RWPE2 (cell line): Measurements from ENCODE around the gene C16orf90.

Experiments
- ATAC-seq: fragments of 200-7000 bp; cut with Tn5 transposase; 3 replicates; pipeline ENCODE4 v1.9.1; 2021; ENCODE audit warnings: low read depth
- DNase-seq: peaks from one replicate; pipeline ENCODE4 v3.0.0-alpha.2; 2020; ENCODE audit warnings: low spot score
- H3K27ac ChIP-seq: fragments of 450-650 bp; 2 replicates; pipeline ENCODE4 v1.5.1; 2017; ENCODE audit warnings: mild to moderate bottlenecking; ENCODE audit not compliant: poor library complexity, severe bottlenecking
- H3K27me3 ChIP-seq: fragments of 250-450 bp; sonication (Bioruptor Pico); 2 replicates; pipeline ENCODE4 v1.5.1; 2021; ENCODE audit warnings: mild to moderate bottlenecking, moderate library complexity; ENCODE audit not compliant: insufficient read depth, poor library complexity, severe bottlenecking
- H3K36me3 ChIP-seq: fragments of 250-450 bp; sonication (Bioruptor Pico); 2 replicates; pipeline ENCODE4 v1.5.1; 2020; ENCODE audit warnings: low read depth, mild to moderate bottlenecking, moderate library complexity
- H3K4me1 ChIP-seq: fragments of 250-450 bp; sonication (Bioruptor Pico); 2 replicates; pipeline ENCODE4 v1.5.1; 2021; ENCODE audit warnings: mild to moderate bottlenecking, moderate library complexity; ENCODE audit not compliant: insufficient read depth, poor library complexity, severe bottlenecking
- H3K4me3 ChIP-seq: fragments of 250-450 bp; sonication (Bioruptor Pico); 2 replicates; pipeline ENCODE4 v1.5.1; 2021; ENCODE audit warnings: mild to moderate bottlenecking, moderate library complexity; ENCODE audit not compliant: severe bottlenecking
- H3K9me3 ChIP-seq: fragments of 250-450 bp; sonication (Bioruptor Pico); 2 replicates; pipeline ENCODE4 v1.5.1; 2021; ENCODE audit warnings: mild to moderate bottlenecking, moderate library complexity; ENCODE audit not compliant: severe bottlenecking
- CTCF ChIP-seq: fragments of 450-650 bp; IDR thresholded peaks from one replicate; pipeline ENCODE4 v1.5.1; 2017; ENCODE audit warnings: mild to moderate bottlenecking, moderate library complexity; ENCODE audit not compliant: poor library complexity, severe bottlenecking

Gene C16orf90

GRCh38 chr16:3497771-3498170, 2.5 kb upstream of the C16orf90 start:
- H3K4me1 ChIP-seq, result no peaks in the 10 kb centered on the region
- no peak for TF ChIP-seq CTCF
- H3K36me3 ChIP-seq, result no peaks in the 10 kb centered on the region
- no peaks in the 10 kb centered on the region for H3K9me3 ChIP-seq
- H3K27me3 ChIP-seq, result no peaks in the 10 kb centered on the region
- no peak for DNase-seq
- ATAC-seq, result no peak
- no peak overlapping the region for H3K4me3 ChIP-seq
- H3K27ac ChIP-seq, result no peak overlapping the region

GRCh38 chr16:3496386-3496785, 1.1 kb upstream of the C16orf90 start:
- Histone ChIP-seq H3K4me1 (no peaks in the 10 kb centered on the region), H3K9me3 (no peaks in the 10 kb centered on the region), H3K27me3 (no peaks in the 10 kb centered on the region), H3K4me3 (no peak overlapping the region), H3K36me3 (no peaks in the 10 kb centered on the region), H3K27ac (no peak overlapping the region)
- no peak for TF ChIP-seq CTCF
- ATAC-seq (no peak), DNase-seq (no peak)

GRCh38 chr16:3494386-3494973, 809 bp downstream of the C16orf90 start:
- H3K4me1 ChIP-seq, result no peaks in the 10 kb centered on the region
- H3K4me3 ChIP-seq, result no peak overlapping the region
- ATAC-seq (no peak), DNase-seq (no peak)
- no peaks in the 10 kb centered on the region for H3K36me3 ChIP-seq
- no peaks in the 10 kb centered on the region for H3K9me3 ChIP-seq
- no peak for TF ChIP-seq CTCF
- no peak overlapping the region for H3K27ac ChIP-seq
- H3K27me3 ChIP-seq, result no peaks in the 10 kb centered on the region

- TF ChIP-seq CTCF, result no peak
These were observed 2.9 kb downstream of the C16orf90 start for GRCh38 chr16:3492356-3492755.

GRCh38 chr16:3490911-3491629, 4.2 kb downstream of the C16orf90 start:
- Histone ChIP-seq H3K4me3 (no peak overlapping the region), H3K9me3 (no peaks in the 10 kb centered on the region), H3K36me3 (no peaks in the 10 kb centered on the region), H3K27me3 (no peaks in the 10 kb centered on the region), H3K4me1 (no peaks in the 10 kb centered on the region), H3K27ac (no peak overlapping the region)
- no peak for TF ChIP-seq CTCF
- ATAC-seq (no peak), DNase-seq (peak; percentile 52)

More at GRCh38 chr16:3492356-3492755, 2.9 kb downstream of the C16orf90 start:
- no peaks in the 10 kb centered on the region for H3K9me3 ChIP-seq
- H3K27ac ChIP-seq, result no peak overlapping the region
- peak; percentile 29 for DNase-seq
- H3K4me1 ChIP-seq, result no peaks in the 10 kb centered on the region
- H3K4me3 ChIP-seq, result no peak overlapping the region
- ATAC-seq, result no peak
- no peaks in the 10 kb centered on the region for H3K27me3 ChIP-seq
- H3K36me3 ChIP-seq, result no peaks in the 10 kb centered on the region
